Loucy (cell line): ENCODE data around the gene LTB4R.

Source experiments
- H2AFZ ChIP-seq: fragments of 200-600 bp; sonication (generic); 2 replicates; pipeline ENCODE4 v1.6.0; 2016; ENCODE audit warnings: antibody characterized with exemption, mild to moderate bottlenecking, low read length, moderate library complexity
- H3F3A ChIP-seq: fragments of 200-600 bp; 2 replicates; pipeline ENCODE4 v1.6.0; 2016; ENCODE audit warnings: antibody characterized with exemption, low read depth, mild to moderate bottlenecking
- H3K27me3 ChIP-seq: fragments of 200-600 bp; sonication (generic); 2 replicates; pipeline ENCODE4 v1.6.1; 2014; ENCODE audit warnings: low read length, mild to moderate bottlenecking; ENCODE audit not compliant: insufficient read depth, poor library complexity, severe bottlenecking
- H3K36me3 ChIP-seq: fragments of 200-600 bp; sonication (generic); 2 replicates; pipeline ENCODE4 v1.6.1; 2016; ENCODE audit warnings: low read length; ENCODE audit not compliant: insufficient read depth
- H3K4me1 ChIP-seq: fragments of 200-600 bp; sonication (generic); 2 replicates; pipeline ENCODE4 v1.5.1; 2014; ENCODE audit warnings: low read length, mild to moderate bottlenecking; ENCODE audit not compliant: insufficient read depth, poor library complexity, severe bottlenecking
- H3K4me2 ChIP-seq: fragments of 200-600 bp; sonication (generic); 2 replicates; pipeline ENCODE4 v1.6.0; 2014; ENCODE audit warnings: antibody characterized with exemption, low read length, low read depth, mild to moderate bottlenecking; ENCODE audit not compliant: poor library complexity, severe bottlenecking
- H3K4me3 ChIP-seq: fragments of 200-600 bp; sonication (generic); 2 replicates; pipeline ENCODE4 v1.5.1; 2014; ENCODE audit warnings: low read length, mild to moderate bottlenecking, mixed read lengths; ENCODE audit not compliant: poor library complexity, severe bottlenecking
- H3K79me2 ChIP-seq: fragments of 200-600 bp; sonication (generic); 2 replicates; pipeline ENCODE4 v1.6.1; 2014; ENCODE audit warnings: low read length; ENCODE audit not compliant: insufficient read depth
- H3K9ac ChIP-seq: fragments of 200-600 bp; sonication (generic); 2 replicates; pipeline ENCODE4 v1.6.0; 2014; ENCODE audit warnings: mild to moderate bottlenecking, low read depth, low read length, moderate library complexity; ENCODE audit not compliant: poor library complexity, severe bottlenecking
- H3K9me2 ChIP-seq: fragments of 200-600 bp; sonication (generic); replicated peaks from 2 replicates; pipeline ENCODE4 v1.6.1; 2016; ENCODE audit warnings: low read depth, low read length, mixed read lengths
- H3K9me3 ChIP-seq: fragments of 200-600 bp; sonication (generic); 2 replicates; pipeline ENCODE4 v1.6.1; 2014; ENCODE audit warnings: mild to moderate bottlenecking, antibody characterized with exemption, low read length, low read depth; ENCODE audit not compliant: insufficient read depth
- H4K20me1 ChIP-seq: fragments of 200-600 bp; sonication (generic); 2 replicates; pipeline ENCODE4 v1.6.0; 2014; ENCODE audit warnings: antibody characterized with exemption, low read length, mild to moderate bottlenecking; ENCODE audit not compliant: insufficient read depth, poor library complexity, severe bottlenecking
- EZH2phosphoT487 ChIP-seq: fragments of 200-600 bp; IDR thresholded peaks from 2 replicates; pipeline ENCODE4 v1.6.1; 2018; ENCODE audit warnings: antibody characterized with exemption, mild to moderate bottlenecking, moderate library complexity, borderline replicate concordance
- TF ChIP-seq, protein P1 (sequence below): fragments of 200-600 bp; sonication (generic); conservative IDR thresholded peaks from 2 replicates; pipeline ENCODE4 v1.5.1; 2014; ENCODE audit warnings: mild to moderate bottlenecking, antibody characterized with exemption, low read length

LTB4R gene

DNA sequence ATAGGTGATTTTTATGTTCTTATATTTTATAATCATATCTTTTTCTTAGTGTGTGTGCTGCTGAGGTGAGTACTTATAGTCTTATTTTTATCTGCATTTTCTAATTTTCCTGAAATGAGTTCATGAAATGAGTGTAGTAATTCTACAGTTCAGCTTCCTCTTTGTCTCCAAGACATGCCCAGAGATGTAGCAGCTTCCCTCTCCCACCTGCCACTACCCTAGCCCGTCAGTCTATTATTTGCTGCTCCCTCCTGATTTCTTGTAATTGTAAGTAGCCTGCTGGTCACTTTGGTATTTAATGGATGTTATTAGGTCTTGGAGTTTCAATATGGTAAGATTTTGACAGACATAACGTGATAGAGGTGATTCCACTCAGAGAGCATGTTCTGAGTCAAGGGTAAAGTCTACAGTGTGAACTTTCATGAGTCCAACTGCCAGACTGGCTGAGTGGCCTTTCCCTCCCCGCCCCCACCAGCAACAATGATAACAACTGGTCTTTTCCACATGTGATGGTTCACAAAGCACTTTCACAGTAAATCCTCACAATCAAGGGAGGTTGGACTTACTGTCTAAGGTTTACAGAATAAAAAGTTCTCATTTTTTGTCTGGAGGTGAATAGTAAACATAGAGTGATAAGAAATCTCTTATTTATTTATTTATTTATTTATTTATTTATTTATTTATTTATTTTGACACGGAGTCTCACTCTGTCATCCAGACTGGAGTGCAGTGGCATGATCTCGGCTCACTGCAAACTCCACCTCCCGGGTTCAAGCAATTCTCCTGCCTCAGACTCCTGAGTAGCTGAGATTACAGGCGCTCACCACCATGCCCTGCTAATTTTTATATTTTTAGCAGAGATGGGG, 32.7 kb downstream of the LTB4R start:
- H2AFZ ChIP-seq: no peak overlapping the region
- H3K4me1 ChIP-seq: peaks cover 3% of the 10 kb centered on the region
- H3K27me3 ChIP-seq: no peaks in the 10 kb centered on the region
- no peak overlapping the region for H3K4me2 ChIP-seq
- no peak for TF ChIP-seq EZH2phosphoT487
- TF ChIP-seq, protein P1, sequence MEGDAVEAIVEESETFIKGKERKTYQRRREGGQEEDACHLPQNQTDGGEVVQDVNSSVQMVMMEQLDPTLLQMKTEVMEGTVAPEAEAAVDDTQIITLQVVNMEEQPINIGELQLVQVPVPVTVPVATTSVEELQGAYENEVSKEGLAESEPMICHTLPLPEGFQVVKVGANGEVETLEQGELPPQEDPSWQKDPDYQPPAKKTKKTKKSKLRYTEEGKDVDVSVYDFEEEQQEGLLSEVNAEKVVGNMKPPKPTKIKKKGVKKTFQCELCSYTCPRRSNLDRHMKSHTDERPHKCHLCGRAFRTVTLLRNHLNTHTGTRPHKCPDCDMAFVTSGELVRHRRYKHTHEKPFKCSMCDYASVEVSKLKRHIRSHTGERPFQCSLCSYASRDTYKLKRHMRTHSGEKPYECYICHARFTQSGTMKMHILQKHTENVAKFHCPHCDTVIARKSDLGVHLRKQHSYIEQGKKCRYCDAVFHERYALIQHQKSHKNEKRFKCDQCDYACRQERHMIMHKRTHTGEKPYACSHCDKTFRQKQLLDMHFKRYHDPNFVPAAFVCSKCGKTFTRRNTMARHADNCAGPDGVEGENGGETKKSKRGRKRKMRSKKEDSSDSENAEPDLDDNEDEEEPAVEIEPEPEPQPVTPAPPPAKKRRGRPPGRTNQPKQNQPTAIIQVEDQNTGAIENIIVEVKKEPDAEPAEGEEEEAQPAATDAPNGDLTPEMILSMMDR: no peak
- no peaks in the 10 kb centered on the region for H3K9me3 ChIP-seq
- H3K9ac ChIP-seq: no peak overlapping the region
- no peaks in the 10 kb centered on the region for H3K36me3 ChIP-seq
- H3F3A ChIP-seq: no peaks in the 10 kb centered on the region
- H3K4me3 ChIP-seq: no peak overlapping the region
- no peaks in the 10 kb centered on the region for H3K9me2 ChIP-seq
- peaks cover 6% of the 10 kb centered on the region; the same call in 1 of the 2 replicates for H3K79me2 ChIP-seq
- H4K20me1 ChIP-seq: no peaks in the 10 kb centered on the region

DNA sequence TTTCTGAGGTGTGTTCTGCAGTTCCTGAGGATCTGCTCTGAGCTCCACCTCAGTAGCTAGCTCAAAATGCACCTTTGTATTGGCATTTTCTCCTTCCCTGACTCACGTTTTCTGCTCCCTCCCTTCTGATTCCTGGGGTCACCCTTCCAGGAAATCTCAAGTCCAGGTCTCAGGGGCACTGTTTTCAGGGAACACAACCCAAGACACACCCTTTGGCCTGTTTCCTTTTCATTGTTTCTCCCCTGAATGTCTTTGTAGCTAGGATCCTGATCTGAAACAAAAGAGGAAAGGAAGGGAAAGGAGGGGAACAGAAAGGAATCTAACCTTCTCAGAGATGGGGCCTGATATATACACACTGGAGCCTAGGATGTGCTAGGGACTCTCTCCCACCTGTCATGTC, 35.8 kb downstream of the LTB4R start:
- no peaks in the 10 kb centered on the region for H3K9me2 ChIP-seq
- TF ChIP-seq EZH2phosphoT487: no peak
- TF ChIP-seq, protein P1: no peak
- no peak overlapping the region for H2AFZ ChIP-seq
- no peaks in the 10 kb centered on the region for H3K9me3 ChIP-seq
- H3K36me3 ChIP-seq: no peaks in the 10 kb centered on the region
- no peak overlapping the region for H3K9ac ChIP-seq
- no peaks in the 10 kb centered on the region for H3F3A ChIP-seq
- no peak overlapping the region for H3K4me3 ChIP-seq
- H3K79me2 ChIP-seq: no peaks in the 10 kb centered on the region
- H3K27me3 ChIP-seq: no peaks in the 10 kb centered on the region
- H3K4me1 ChIP-seq: no peaks in the 10 kb centered on the region
- H3K4me2 ChIP-seq: no peak overlapping the region
- no peaks in the 10 kb centered on the region for H4K20me1 ChIP-seq

DNA sequence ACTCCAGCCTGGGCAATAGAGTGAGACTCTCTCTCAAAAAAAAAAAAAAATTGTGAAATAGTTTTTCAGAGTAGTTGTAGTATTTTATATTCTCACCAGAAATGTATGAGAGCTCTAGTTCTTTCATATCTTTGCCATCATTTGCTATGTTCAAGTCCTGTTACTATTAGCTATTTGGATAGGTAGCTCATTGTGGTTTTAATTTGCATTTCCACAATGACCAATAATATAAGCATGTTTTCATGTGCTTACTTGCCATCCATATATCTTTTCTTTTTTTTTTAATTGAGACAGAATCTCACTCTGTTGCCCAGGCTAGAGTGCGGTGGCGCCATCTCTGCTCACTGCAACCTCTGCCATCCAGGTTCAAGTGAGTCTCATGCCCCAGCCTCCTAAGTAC, 36.9 kb downstream of the LTB4R start:
- Histone ChIP-seq H3F3A (no peaks in the 10 kb centered on the region), H3K9me2 (no peaks in the 10 kb centered on the region), H2AFZ (no peak overlapping the region), H3K79me2 (no peaks in the 10 kb centered on the region), H3K9me3 (no peaks in the 10 kb centered on the region), H3K4me3 (no peak overlapping the region), H3K4me2 (no peak overlapping the region), H3K9ac (no peak overlapping the region), H3K27me3 (no peaks in the 10 kb centered on the region), H4K20me1 (no peaks in the 10 kb centered on the region), H3K36me3 (no peaks in the 10 kb centered on the region), H3K4me1 (no peaks in the 10 kb centered on the region)
- TF ChIP-seq, protein P1: no peak
- no peak for TF ChIP-seq EZH2phosphoT487
